ENCODE results near the gene PLXNB2. TPM values are rescaled to one million over a fixed set of nuclear protein-coding genes. Genes with fewer than 3 reads are reported as not detected.

Gene PLXNB2
- total RNA-seq, 4 donors from 2014 or later, result 105 to 199 (median 155) TPM

- no peak overlapping the region for H3K4me3 ChIP-seq (ENCODE audit: low read depth, poor library complexity, severe bottlenecking)
- intact Hi-C loops (cut with DNase I; ENCODE audit: low total_unique reads), result no loop called here
- TF ChIP-seq, protein P1, sequence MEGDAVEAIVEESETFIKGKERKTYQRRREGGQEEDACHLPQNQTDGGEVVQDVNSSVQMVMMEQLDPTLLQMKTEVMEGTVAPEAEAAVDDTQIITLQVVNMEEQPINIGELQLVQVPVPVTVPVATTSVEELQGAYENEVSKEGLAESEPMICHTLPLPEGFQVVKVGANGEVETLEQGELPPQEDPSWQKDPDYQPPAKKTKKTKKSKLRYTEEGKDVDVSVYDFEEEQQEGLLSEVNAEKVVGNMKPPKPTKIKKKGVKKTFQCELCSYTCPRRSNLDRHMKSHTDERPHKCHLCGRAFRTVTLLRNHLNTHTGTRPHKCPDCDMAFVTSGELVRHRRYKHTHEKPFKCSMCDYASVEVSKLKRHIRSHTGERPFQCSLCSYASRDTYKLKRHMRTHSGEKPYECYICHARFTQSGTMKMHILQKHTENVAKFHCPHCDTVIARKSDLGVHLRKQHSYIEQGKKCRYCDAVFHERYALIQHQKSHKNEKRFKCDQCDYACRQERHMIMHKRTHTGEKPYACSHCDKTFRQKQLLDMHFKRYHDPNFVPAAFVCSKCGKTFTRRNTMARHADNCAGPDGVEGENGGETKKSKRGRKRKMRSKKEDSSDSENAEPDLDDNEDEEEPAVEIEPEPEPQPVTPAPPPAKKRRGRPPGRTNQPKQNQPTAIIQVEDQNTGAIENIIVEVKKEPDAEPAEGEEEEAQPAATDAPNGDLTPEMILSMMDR (IDR thresholded peaks at IDR 0.05), result no peak
- TF ChIP-seq POLR2A (IDR thresholded peaks at IDR 0.05), result no peak
- 47 to 54% methylated on average over 16 of the region's 16 CpGs for WGBS, 2 donors
- no peak for DNase-seq (ENCODE audit: low spot score in 2 of 2)
These were observed 50.4 kb downstream of the PLXNB2 start for GRCh38 chr22:50257041-50257440.

DNA sequence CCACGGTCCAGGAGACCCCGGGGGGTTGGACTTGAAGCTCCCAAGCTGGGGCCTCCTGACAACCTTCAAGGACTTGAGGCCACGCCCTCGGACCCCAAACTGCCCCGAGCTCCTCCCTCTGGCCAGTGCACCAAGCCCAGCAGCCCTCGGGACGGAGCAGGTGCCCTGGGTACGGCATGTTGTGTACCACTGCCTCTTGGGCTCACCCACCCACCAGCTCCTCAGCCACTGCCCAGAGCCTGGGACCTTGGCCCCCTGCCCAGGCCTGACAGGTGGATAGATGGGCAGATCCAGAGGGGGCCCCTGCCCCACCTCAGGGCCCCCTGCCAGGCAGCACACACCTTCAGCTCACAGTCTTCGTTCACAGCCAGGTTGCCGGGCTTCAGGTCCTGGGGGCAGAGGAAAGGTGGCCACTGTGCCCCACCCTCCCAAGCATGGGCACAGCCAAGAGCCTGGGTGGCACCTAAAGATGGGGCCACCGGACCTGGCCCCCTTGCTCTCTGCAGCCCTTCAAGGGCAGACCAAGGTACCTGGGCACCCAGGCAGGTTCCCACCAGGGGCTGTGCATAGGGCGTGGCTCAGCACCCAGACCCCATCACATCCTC lies 51.1 kb downstream of the PLXNB2 start:
- no peak for TF ChIP-seq POLR2A (IDR thresholded peaks at IDR 0.05)
- TF ChIP-seq, protein P1 (IDR thresholded peaks at IDR 0.05), result no peak
- no peak for DNase-seq (ENCODE audit: low spot score in 2 of 2)
- 64 to 83% methylated on average over 12 of the region's 12 CpGs for WGBS, 2 donors
- no peak overlapping the region for H3K4me3 ChIP-seq (ENCODE audit: low read depth, poor library complexity, severe bottlenecking)
- intact Hi-C loops (cut with DNase I; ENCODE audit: low total_unique reads), result no loop called here

DNA sequence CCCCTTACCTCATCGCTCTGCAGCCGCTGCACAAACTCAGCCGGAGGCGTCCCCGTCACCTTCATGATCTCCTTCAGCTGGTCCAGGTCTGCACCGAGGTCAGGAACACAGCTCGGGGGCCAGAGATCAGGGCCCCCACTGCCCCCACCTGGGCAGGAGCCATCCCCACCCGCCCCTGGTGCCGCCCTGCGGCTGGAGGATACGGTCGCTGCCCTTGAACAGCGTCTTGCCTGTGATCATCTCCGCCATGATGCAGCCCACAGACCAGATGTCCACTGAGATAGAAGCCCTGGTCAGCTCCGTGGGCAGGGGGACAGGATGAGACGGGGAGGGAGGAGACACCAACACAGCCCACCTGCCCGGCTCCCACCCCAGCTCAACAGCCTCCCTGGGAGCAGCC lies 51.8 kb downstream of the PLXNB2 start:
- no peak for TF ChIP-seq POLR2A (IDR thresholded peaks at IDR 0.05)
- TF ChIP-seq, protein P1 (IDR thresholded peaks at IDR 0.05), result no peak
- intact Hi-C loops (cut with DNase I; ENCODE audit: low total_unique reads), result no loop called here
- 89 to 92% methylated on average over 10 to 11 of the region's 17 CpGs for WGBS, 2 donors
- DNase-seq (ENCODE audit: low spot score in 2 of 2), result no peak
- no peak overlapping the region for H3K4me3 ChIP-seq (ENCODE audit: low read depth, poor library complexity, severe bottlenecking)

DNA sequence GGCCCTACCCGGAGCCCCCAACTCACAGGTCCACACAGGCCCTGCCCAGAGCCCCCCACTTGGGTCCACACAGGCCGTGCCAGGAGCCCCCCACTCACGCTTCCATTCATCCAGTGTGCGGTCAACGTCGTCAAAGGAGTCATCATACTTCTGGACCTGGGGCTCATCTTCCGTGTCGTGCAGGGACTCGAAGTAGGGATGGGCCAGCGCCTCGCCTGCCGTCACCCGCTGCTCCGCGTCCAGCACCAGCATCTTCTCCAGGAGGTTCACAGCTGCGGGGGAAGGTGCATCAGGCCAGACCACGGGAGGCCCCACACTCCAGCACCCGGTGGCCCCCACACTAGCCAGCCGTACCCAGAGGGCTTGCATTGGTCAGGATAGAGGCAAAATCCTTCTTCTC lies 52.3 kb downstream of the PLXNB2 start:
- H3K4me3 ChIP-seq (ENCODE audit: low read depth, poor library complexity, severe bottlenecking), result no peak overlapping the region
- intact Hi-C loops (cut with DNase I; ENCODE audit: low total_unique reads), result no loop called here
- TF ChIP-seq POLR2A (IDR thresholded peaks at IDR 0.05), result no peak
- TF ChIP-seq, protein P1 (IDR thresholded peaks at IDR 0.05), result no peak
- 73 to 82% methylated on average over 15 to 16 of the region's 19 CpGs for WGBS, 2 donors
- DNase-seq (ENCODE audit: low spot score in 2 of 2), result no peak

- intact Hi-C loops (cut with DNase I; ENCODE audit: low total_unique reads), result loop anchor here (5.0 kb wide), 1 partner anchor 88 kb away; the partner anchor contains the start of gene PPP6R2
- no peak for TF ChIP-seq POLR2A (IDR thresholded peaks at IDR 0.05)
- TF ChIP-seq, protein P1 (IDR thresholded peaks at IDR 0.05), result no peak
- 46 to 80% methylated on average over 7 to 8 of the region's 8 CpGs for WGBS, 2 donors
- no peak overlapping the region for H3K4me3 ChIP-seq (ENCODE audit: low read depth, poor library complexity, severe bottlenecking)
- DNase-seq (ENCODE audit: low spot score in 2 of 2), result no peak
These were observed 53.5 kb downstream of the PLXNB2 start for GRCh38 chr22:50253941-50254340.

Data from lower leg skin (tissue), 4 donors.